SU-DHL-6 (cell line): ENCODE data around the gene SMTNL2.
"Not testable (repeated sequence)": the region's sequence is repeated elsewhere in the genome, so short reads cannot be mapped to it uniquely, and the experiment has no call there.

Experiments
- H2AFZ ChIP-seq: fragments of 200-600 bp; sonication (generic); 2 replicates; pipeline ENCODE4 v1.6.1; 2014; ENCODE audit warnings: low read depth, mild to moderate bottlenecking, moderate library complexity, mixed read lengths, antibody characterized with exemption, low read length; ENCODE audit not compliant: severe bottlenecking
- H3F3A ChIP-seq: fragments of 200-600 bp; shearing (Covaris generic); 2 replicates; pipeline ENCODE4 v1.6.0; 2016; ENCODE audit warnings: antibody characterized with exemption, mild to moderate bottlenecking; ENCODE audit not compliant: insufficient read depth
- H3K27ac ChIP-seq: fragments of 200-600 bp; sonication (generic); 2 replicates; pipeline ENCODE4 v1.5.1; 2016; ENCODE audit warnings: low read depth, mild to moderate bottlenecking, low read length, moderate library complexity, mixed read lengths
- H3K27me3 ChIP-seq: fragments of 200-600 bp; sonication (generic), shearing (Covaris generic); 2 replicates; pipeline ENCODE4 v1.6.0; 2014; ENCODE audit warnings: mild to moderate bottlenecking, low read length
- H3K36me3 ChIP-seq: fragments of 200-600 bp; sonication (generic); 2 replicates; pipeline ENCODE4 v1.6.1; 2014; ENCODE audit warnings: mild to moderate bottlenecking, low read length, mixed read lengths
- H3K4me2 ChIP-seq: fragments of 300-600, 200-600 bp; shearing (Covaris generic), sonication (generic); 2 replicates; pipeline ENCODE4 v1.6.0; 2014; ENCODE audit warnings: low read length, low read depth, mild to moderate bottlenecking; ENCODE audit not compliant: poor library complexity, severe bottlenecking
- H3K4me3 ChIP-seq: fragments of 200-600 bp; sonication (generic); 2 replicates; pipeline ENCODE4 v1.5.1; 2014; ENCODE audit warnings: antibody characterized with exemption, low read length, mild to moderate bottlenecking, mixed read lengths; ENCODE audit not compliant: insufficient read depth, poor library complexity, severe bottlenecking
- H3K79me2 ChIP-seq: fragments of 200-600 bp; sonication (generic); 2 replicates; pipeline ENCODE4 v1.6.1; 2014; ENCODE audit warnings: mild to moderate bottlenecking, low read length, moderate library complexity; ENCODE audit not compliant: insufficient read depth
- H3K9ac ChIP-seq: fragments of 200-600 bp; sonication (generic); 2 replicates; pipeline ENCODE4 v1.7.0; 2014; ENCODE audit warnings: mild to moderate bottlenecking, low read length
- H3K9me2 ChIP-seq: fragments of 200-600 bp; sonication (generic); replicated peaks from 2 replicates; pipeline ENCODE4 v1.6.1; 2014; ENCODE audit warnings: low read length; ENCODE audit not compliant: insufficient read depth
- H3K9me3 ChIP-seq: fragments of 200-600 bp; sonication (generic); 2 replicates; pipeline ENCODE4 v1.6.1; 2014; ENCODE audit warnings: low read length, mixed read lengths; ENCODE audit not compliant: insufficient read depth
- H4K20me1 ChIP-seq: fragments of 200-600 bp; sonication (generic); 2 replicates; pipeline ENCODE4 v1.6.1; 2014; ENCODE audit warnings: low read depth, mild to moderate bottlenecking, antibody characterized with exemption, low read length, moderate library complexity, mixed read lengths
- EZH2phosphoT487 ChIP-seq: fragments of 200-600 bp; sonication (generic), shearing (Covaris generic); conservative IDR thresholded peaks from 2 replicates; pipeline ENCODE4 v1.6.1; 2018; ENCODE audit warnings: mild to moderate bottlenecking, antibody characterized with exemption, low read length, moderate library complexity, mixed read lengths
- TF ChIP-seq, protein P1 (sequence below): fragments of 200-600 bp; sonication (generic); IDR thresholded peaks from one replicate; pipeline ENCODE4 v1.5.1; 2017; ENCODE audit warnings: antibody characterized with exemption, mild to moderate bottlenecking, low read length, moderate library complexity; ENCODE audit not compliant: insufficient read depth, poor library complexity, severe bottlenecking

SMTNL2 gene

DNA sequence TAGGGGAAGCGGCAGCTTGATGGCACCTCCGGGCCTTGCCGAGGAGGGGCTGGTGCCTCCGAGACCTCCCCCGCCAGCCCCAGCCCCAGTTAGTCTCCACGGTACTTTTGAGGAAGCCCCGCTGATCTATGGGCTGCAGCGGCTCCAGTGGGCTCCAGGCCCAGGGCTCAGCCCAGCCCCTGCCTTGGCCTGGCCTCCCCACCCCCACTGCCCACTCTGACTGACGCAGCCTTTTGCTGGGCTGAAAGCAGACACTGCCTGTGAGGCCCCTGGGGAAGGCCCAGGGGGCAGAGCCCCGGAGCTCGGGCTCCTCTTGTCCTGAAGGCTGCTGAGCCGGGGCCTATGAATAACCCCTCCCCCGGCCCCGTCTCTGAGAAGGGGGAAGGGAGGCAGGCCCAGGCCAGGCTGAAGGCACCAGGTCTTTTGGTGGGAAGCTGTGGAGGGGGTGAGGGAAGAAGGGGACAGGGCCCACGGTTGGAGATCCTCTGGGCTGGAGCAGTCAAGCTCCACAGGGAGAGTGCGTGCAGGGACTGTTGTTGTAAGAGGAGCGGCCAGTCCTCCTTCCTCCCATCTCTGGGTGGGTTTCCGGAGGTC, 7.5 kb upstream of the SMTNL2 start:
- Histone ChIP-seq H4K20me1 (no peaks in the 10 kb centered on the region), H3K27ac (no peak overlapping the region), H3K9ac (no peak overlapping the region), H2AFZ (no peak overlapping the region), H3K36me3 (no peaks in the 10 kb centered on the region), H3F3A (no peaks in the 10 kb centered on the region), H3K4me3 (no peak overlapping the region), H3K9me2 (no peaks in the 10 kb centered on the region), H3K79me2 (no peaks in the 10 kb centered on the region), H3K9me3 (no peaks in the 10 kb centered on the region), H3K27me3 (no peaks in the 10 kb centered on the region), H3K4me2 (no peak overlapping the region)
- TF ChIP-seq EZH2phosphoT487 = no peak
- TF ChIP-seq, protein P1, sequence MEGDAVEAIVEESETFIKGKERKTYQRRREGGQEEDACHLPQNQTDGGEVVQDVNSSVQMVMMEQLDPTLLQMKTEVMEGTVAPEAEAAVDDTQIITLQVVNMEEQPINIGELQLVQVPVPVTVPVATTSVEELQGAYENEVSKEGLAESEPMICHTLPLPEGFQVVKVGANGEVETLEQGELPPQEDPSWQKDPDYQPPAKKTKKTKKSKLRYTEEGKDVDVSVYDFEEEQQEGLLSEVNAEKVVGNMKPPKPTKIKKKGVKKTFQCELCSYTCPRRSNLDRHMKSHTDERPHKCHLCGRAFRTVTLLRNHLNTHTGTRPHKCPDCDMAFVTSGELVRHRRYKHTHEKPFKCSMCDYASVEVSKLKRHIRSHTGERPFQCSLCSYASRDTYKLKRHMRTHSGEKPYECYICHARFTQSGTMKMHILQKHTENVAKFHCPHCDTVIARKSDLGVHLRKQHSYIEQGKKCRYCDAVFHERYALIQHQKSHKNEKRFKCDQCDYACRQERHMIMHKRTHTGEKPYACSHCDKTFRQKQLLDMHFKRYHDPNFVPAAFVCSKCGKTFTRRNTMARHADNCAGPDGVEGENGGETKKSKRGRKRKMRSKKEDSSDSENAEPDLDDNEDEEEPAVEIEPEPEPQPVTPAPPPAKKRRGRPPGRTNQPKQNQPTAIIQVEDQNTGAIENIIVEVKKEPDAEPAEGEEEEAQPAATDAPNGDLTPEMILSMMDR = no peak

DNA sequence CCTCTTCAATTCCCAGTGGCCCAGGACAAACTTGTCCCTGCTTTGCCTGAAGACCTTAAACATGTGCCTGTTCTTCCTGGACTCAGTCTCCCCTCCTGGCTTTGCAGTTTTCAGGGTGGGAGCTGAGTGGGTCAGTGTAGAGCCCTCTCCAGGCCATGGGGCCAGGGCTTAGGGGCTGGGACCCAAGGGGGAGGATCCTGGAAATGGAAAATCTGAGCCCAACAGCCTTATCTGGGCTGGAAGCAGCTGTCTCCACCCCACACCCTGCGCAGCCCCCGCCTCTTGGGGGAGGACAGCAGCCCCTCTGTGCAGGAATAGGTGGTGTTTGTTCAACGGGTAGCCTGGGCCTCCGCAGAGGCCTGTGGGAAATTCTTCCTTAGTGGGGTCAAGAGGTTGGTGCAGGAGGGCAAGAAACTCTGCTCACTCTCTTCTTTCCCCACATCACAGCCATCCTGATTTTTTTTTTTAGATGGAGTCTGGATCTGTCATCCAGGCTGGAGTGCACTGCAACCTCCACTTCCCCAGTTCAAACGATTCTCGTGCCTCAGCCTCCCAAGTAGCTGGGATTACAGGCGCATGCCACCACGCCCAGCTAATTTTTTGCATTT, 6.8 kb upstream of the SMTNL2 start:
- no peaks in the 10 kb centered on the region for H3K9me3 ChIP-seq
- no peak for TF ChIP-seq EZH2phosphoT487
- TF ChIP-seq, protein P1 = no peak
- no peaks in the 10 kb centered on the region for H3K27me3 ChIP-seq
- no peaks in the 10 kb centered on the region for H3K79me2 ChIP-seq
- no peaks in the 10 kb centered on the region for H3F3A ChIP-seq
- H4K20me1 ChIP-seq = no peaks in the 10 kb centered on the region
- H3K4me3 ChIP-seq = no peak overlapping the region
- H2AFZ ChIP-seq = no peak overlapping the region
- H3K9me2 ChIP-seq = no peaks in the 10 kb centered on the region
- H3K4me2 ChIP-seq = no peak overlapping the region
- no peak overlapping the region for H3K9ac ChIP-seq
- H3K36me3 ChIP-seq = no peaks in the 10 kb centered on the region
- no peak overlapping the region for H3K27ac ChIP-seq

DNA sequence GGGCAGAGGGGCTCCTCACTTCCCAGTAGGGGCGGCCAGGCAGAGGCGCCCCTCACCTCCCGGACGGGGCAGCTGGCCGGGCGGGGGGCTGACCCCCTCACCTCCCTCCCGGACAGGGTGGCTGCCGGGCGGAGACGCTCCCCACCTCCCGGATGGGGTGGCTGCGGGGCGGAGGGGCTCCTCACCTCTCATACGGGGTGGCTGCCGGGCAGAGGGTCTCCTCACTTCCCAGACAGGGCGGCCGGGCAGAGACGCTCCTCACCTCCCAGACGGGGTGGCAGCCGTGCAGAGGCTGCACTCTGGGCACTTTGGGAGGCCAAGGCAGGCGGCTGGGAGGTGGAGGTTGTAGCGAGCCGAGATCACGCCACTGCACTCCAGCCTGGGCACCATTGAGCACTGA, 6.0 kb upstream of the SMTNL2 start:
- not testable (repeated sequence) for H3F3A ChIP-seq, H3K79me2 ChIP-seq, H3K4me2 ChIP-seq, H2AFZ ChIP-seq, H4K20me1 ChIP-seq, H3K27me3 ChIP-seq, H3K4me3 ChIP-seq, H3K9me2 ChIP-seq, H3K9me3 ChIP-seq, H3K9ac ChIP-seq, H3K27ac ChIP-seq, H3K36me3 ChIP-seq

DNA sequence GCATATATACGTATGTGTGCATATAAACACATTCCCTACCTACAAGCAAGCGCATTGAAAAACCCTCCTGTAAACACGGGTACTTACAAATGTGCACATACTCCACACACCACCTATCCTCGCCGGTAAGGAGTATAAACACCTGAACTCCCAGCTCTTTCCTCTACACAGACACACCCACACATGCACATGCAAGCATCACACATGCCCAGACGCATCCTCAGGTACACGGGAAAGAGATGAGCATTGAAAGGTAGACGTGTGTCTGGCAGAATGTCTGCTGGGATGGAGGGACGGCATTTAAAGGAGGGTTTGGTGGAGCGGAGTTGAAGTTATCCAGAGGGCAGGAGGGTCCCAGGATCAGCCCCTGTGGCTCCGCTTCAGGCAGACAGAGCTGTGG, 4.7 kb upstream of the SMTNL2 start:
- no peak for TF ChIP-seq EZH2phosphoT487
- TF ChIP-seq, protein P1 = no peak
- no peaks in the 10 kb centered on the region for H3K36me3 ChIP-seq
- no peak overlapping the region for H3K4me2 ChIP-seq
- H3K9me3 ChIP-seq = no peaks in the 10 kb centered on the region
- H3K9ac ChIP-seq = no peak overlapping the region
- H3K9me2 ChIP-seq = no peaks in the 10 kb centered on the region
- H4K20me1 ChIP-seq = no peaks in the 10 kb centered on the region
- no peaks in the 10 kb centered on the region for H3K27me3 ChIP-seq
- no peaks in the 10 kb centered on the region for H3K79me2 ChIP-seq
- no peak overlapping the region for H3K27ac ChIP-seq
- H3K4me3 ChIP-seq = no peak overlapping the region
- no peaks in the 10 kb centered on the region for H3F3A ChIP-seq
- no peak overlapping the region for H2AFZ ChIP-seq
